Heart left ventricle (tissue), 16 donors: ENCODE data around the gene KRTAP10-8. TPM values are rescaled to one million over a fixed set of nuclear protein-coding genes. Genes with fewer than 3 reads are reported as not detected.

Source experiments
- ATAC-seq, 4 donors: fragments of 200-7000 bp; cut with Tn5 transposase; one replicate each; pipeline ENCODE4 v1.9.1; 2020 to 2022; ENCODE audit warnings: moderate library complexity in 4 of 4, mild to moderate bottlenecking in 3 of 4, moderate number of reproducible peaks in 1 of 4
- DNase-seq, 5 donors: peaks; one replicate each; pipeline ENCODE4 v3.0.0-alpha.2; 2020
- H3K27ac ChIP-seq, 12 donors: fragments of 200-600 bp; sonication (generic) in 4 of 12; one replicate each; pipeline versions ENCODE4 v1.5.0 to v1.8.0; 2016 to 2022; ENCODE audit warnings: mild to moderate bottlenecking in 2 of 12
- H3K27me3 ChIP-seq, 9 donors: fragments of 200-600 bp; sonication (generic) in 2 of 9; one replicate each; pipeline versions ENCODE4 v1.5.1 to v1.8.0; 2016 to 2022; ENCODE audit warnings: mild to moderate bottlenecking in 3 of 9
- H3K36me3 ChIP-seq, 9 donors: fragments of 200-600 bp; sonication (generic) in 2 of 9; one replicate each; pipeline versions ENCODE4 v1.5.0 to v1.8.0; 2018 to 2022; ENCODE audit warnings: mild to moderate bottlenecking in 2 of 9
- H3K4me1 ChIP-seq, 12 donors: fragments of 200-600 bp; sonication (generic) in 4 of 12; one replicate each; pipeline versions ENCODE4 v1.5.0 to v1.8.0; 2016 to 2022; ENCODE audit warnings: mild to moderate bottlenecking in 3 of 12
- H3K4me3 ChIP-seq, 12 donors: fragments of 200-600 bp; sonication (generic) in 4 of 12; one replicate each; pipeline versions ENCODE4 v1.5.0 to v1.8.0; 2017 to 2022; ENCODE audit warnings: mild to moderate bottlenecking in 9 of 12, moderate library complexity in 4 of 12
- H3K9me3 ChIP-seq, 12 donors: fragments of 200-600 bp; sonication (generic) in 4 of 12; one replicate each; pipeline versions ENCODE4 v1.5.0 to v1.8.0; 2016 to 2022; ENCODE audit warnings: mild to moderate bottlenecking in 1 of 12
- CTCF ChIP-seq, 12 donors: fragments of 200-600 bp; sonication (generic) in 4 of 12; IDR thresholded peaks; one replicate each; pipeline versions ENCODE4 v1.5.0 to v1.8.0; 2018 to 2022; ENCODE audit warnings: antibody characterized with exemption in 12 of 12, mild to moderate bottlenecking in 5 of 12
- POLR2A ChIP-seq, 2 donors: fragments of 450-650 bp; IDR thresholded peaks; one replicate each; pipeline ENCODE4 v1.6.1; 2017; ENCODE audit warnings: antibody characterized with exemption in 2 of 2, mild to moderate bottlenecking in 2 of 2, moderate library complexity in 2 of 2
- WGBS, 4 donors: extraction: QIAGEN DNeasy Blood & Tissue Kit in 2 of 4; methylation state at CpG; one replicate each; pipeline versions ENCODE4 v1.1.5 to v1.1.7; 2013 to 2018; 5-methylcytosine and 5-hydroxymethylcytosine counted together
- intact Hi-C, 10 donors: fragments of 100-400 bp; cut with DNase I; formaldehyde crosslinking; loops; one replicate each; pipeline versions ENCODE4 v1.11.1 to v1.14.2; 2022
- polyA plus RNA-seq, 2 donors: library from polyadenylated mRNA; stranded (reverse); fragments of 200-250 nt; gene quantifications; one replicate each; pipeline ENCODE4 v1.2.3, GENCODE V29; 2013
- total RNA-seq, 9 donors: library from RNA; depleted of rRNA in 2 of 9; stranded (reverse); fragments of >200 nt in 2 of 9; fragmentation: NEBNext Ultra II Directional in 3 of 9; extraction: Animal tissue kit (Norgen Biotek cat#: 25700) in 3 of 9; gene quantifications; one replicate each; pipeline versions ENCODE4 v1.1.0 to v1.2.4, GENCODE V29; 2016 to 2023
- donor health status: ischemic (EF 13 %, LVEDD 7.1; RV severe dilation, severe dysfunction).
- donor health status: healthy with polysubstance abuse.
- donor health status: DM: no; HTN: yes; CAD: no.
- donor health status: DM: no; HTN: no; CAD: no.
- donor health status: ischemic (EF 25% LVEDD 6.9; RV normal size, moderate dysfunction).
- donor health status: ischemic (EF 25% LVEDD 5.7; RV mildly dilated, moderate dysfunction).
- donor health status: healthy.
- donor health status: DM: yes; HTN: yes; CAD: no.
- donor health status: ischemic (EF 35%, LVEDD 5.7; RV mildly dilated, moderate dysfunction).
- donor health status: nonischemic (EF 11% LVEDD 7.7; RV severe dilation, severe dysfunction).
- donor health status: DM: yes; HTN: yes; CAD: no.
- donor health status: PGD.
- donor health status: ischemic (EF 29% LVEDD 5.4; RV normal size, mild dysfunction).
- donor health status: nonischemic (EF 23%, LVEDD 6.1; RV moderate dilation, normal function).

The KRTAP10-8 gene
- total and polyA plus RNA-seq, 11 donors, result not detected

- peaks cover 0 to 8% (median 0%) of the 10 kb centered on the region in 12 donors for H3K4me1 ChIP-seq
- DNase-seq, result no peak
- H3K27ac ChIP-seq, result no peak overlapping the region
- 73 to 80% (median 74%) methylated on average over 8 of the region's 8 CpGs for WGBS, 4 donors
- H3K36me3 ChIP-seq, result no peaks in the 10 kb centered on the region
- no peak overlapping the region for H3K4me3 ChIP-seq
- H3K27me3 ChIP-seq, result peaks cover 0 to 5% (median 0%) of the 10 kb centered on the region in 9 donors
- H3K9me3 ChIP-seq, result peaks cover 0 to 27% (median 2%) of the 10 kb centered on the region in 12 donors
- intact Hi-C loops, result loop anchor here in 1 of 10 donors (5.0 kb wide), 1 partner anchor 177 kb away; no protein-coding TSS in a partner anchor
- no peak for TF ChIP-seq POLR2A (IDR thresholded peaks at IDR 0.05)
- no peak for TF ChIP-seq CTCF (IDR thresholded peaks at IDR 0.05)
- ATAC-seq, result no peak
Observed at GRCh38 chr21:44615466-44615865, 3.6 kb downstream of the KRTAP10-8 start.

- peaks cover 0 to 22% (median 2%) of the 10 kb centered on the region in 12 donors for H3K9me3 ChIP-seq
- 71 to 85% (median 77%) methylated on average over 16 to 17 of the region's 17 CpGs for WGBS, 4 donors
- DNase-seq (no peak), ATAC-seq (no peak)
- H3K27ac ChIP-seq, result no peak overlapping the region
- no peak for TF ChIP-seq POLR2A (IDR thresholded peaks at IDR 0.05)
- no peak for TF ChIP-seq CTCF (IDR thresholded peaks at IDR 0.05)
- no peaks in the 10 kb centered on the region for H3K36me3 ChIP-seq
- intact Hi-C loops, result loop anchor here in 1 of 10 donors (5.0 kb wide), 1 partner anchor 176 kb away; no protein-coding TSS in a partner anchor
- peaks cover 0 to 8% (median 0%) of the 10 kb centered on the region in 12 donors for H3K4me1 ChIP-seq
- H3K4me3 ChIP-seq, result no peak overlapping the region
- peaks cover 0 to 5% (median 0%) of the 10 kb centered on the region in 9 donors for H3K27me3 ChIP-seq
Observed at GRCh38 chr21:44615911-44616590, 4.2 kb downstream of the KRTAP10-8 start.

- Histone ChIP-seq H3K36me3 (no peaks in the 10 kb centered on the region), H3K4me3 (no peak overlapping the region), H3K9me3 (peaks cover 0 to 17% (median 2%) of the 10 kb centered on the region in 12 donors), H3K27ac (no peak overlapping the region), H3K27me3 (peaks cover 0 to 5% (median 0%) of the 10 kb centered on the region in 9 donors), H3K4me1 (peaks cover 0 to 8% (median 0%) of the 10 kb centered on the region in 12 donors)
- no peak for TF ChIP-seq CTCF (IDR thresholded peaks at IDR 0.05)
- no peak for TF ChIP-seq POLR2A (IDR thresholded peaks at IDR 0.05)
- no peak for DNase-seq
- WGBS, 4 donors, result 82 to 85% (median 83%) methylated on average over 16 of the region's 16 CpGs
- no peak for ATAC-seq
- intact Hi-C loops, result loop anchor here in 1 of 10 donors (5.0 kb wide), 1 partner anchor 176 kb away; no protein-coding TSS in a partner anchor
Observed at GRCh38 chr21:44616591-44616926, 4.7 kb downstream of the KRTAP10-8 start.

- ATAC-seq (no peak), DNase-seq (no peak)
- Histone ChIP-seq H3K9me3 (peaks cover 0 to 15% (median 2%) of the 10 kb centered on the region in 12 donors), H3K36me3 (no peaks in the 10 kb centered on the region), H3K27ac (no peak overlapping the region), H3K27me3 (peaks cover 0 to 5% (median 0%) of the 10 kb centered on the region in 9 donors), H3K4me1 (peaks cover 0 to 8% (median 0%) of the 10 kb centered on the region in 12 donors), H3K4me3 (no peak overlapping the region)
- intact Hi-C loops, result loop anchor here in 1 of 10 donors (5.0 kb wide), 1 partner anchor 175 kb away; no protein-coding TSS in a partner anchor
- no peak for TF ChIP-seq CTCF (IDR thresholded peaks at IDR 0.05)
- no peak for TF ChIP-seq POLR2A (IDR thresholded peaks at IDR 0.05)
- 51 to 57% (median 54%) methylated on average over 8 of the region's 8 CpGs for WGBS, 4 donors
Observed at GRCh38 chr21:44617071-44617501, 5.2 kb downstream of the KRTAP10-8 start.
